CD4-positive, alpha-beta T cell treated with Interleukin-2 at 100 ng/mL for 4 hours (primary cell): ENCODE data around the gene RELT.
A peak's percentile ranks its signal among the peaks of the same experiment; 100 is the strongest.

Experiments used
- DNase-seq: peaks from one replicate; pipeline ENCODE4 v3.0.0-alpha.2; 2020; ENCODE audit warnings: low spot score

The RELT gene

DNA sequence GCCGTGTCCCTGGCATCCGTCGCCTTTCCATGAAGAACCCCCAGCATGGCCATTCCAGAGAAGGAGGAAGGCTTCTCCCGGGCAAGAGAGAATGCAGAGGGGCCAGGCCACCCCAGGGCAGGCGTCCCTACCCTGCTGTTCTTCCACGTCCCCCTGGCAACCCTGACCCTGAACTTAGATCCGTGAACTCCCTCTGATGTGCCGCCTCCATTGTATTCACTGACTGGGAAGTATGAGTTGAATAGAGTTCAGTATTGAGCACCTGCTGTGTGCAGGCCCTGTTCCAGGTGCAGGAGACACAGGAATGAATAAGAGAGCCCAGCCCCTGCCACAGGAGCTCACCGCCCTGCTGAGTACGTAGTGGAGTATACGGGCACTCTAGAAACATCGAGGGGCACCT is 29.1 kb upstream of the RELT start:
- DNase-seq: no peak

- no peak for DNase-seq
Observed at GRCh38 chr11:73348838-73349237, 27.4 kb upstream of the RELT start.

DNA sequence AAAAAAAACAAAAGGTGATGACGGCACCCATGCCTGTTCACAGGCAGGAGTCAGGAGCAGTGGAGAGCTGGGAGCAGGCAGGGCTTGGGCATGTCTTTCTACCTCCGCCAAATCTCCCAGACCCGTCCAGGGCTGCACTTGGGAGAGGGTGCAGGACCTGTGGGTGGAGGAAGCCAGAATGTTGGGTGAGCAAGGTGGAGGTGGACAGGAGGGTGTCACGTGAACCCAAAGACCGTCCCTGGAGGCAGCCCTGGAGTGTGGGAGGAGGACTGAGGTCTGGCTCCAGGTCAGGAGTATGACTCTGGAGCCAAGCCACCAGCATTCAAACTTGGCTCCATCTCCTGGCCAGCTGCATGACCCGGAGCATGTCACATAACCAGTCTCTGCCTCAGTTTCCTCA is 26.6 kb upstream of the RELT start:
- DNase-seq: no peak

GRCh38 chr11:73350908-73351636 is 25.1 kb upstream of the RELT start:
- DNase-seq: peak; percentile 70

GRCh38 chr11:73353422-73353821 is 22.8 kb upstream of the RELT start:
- no peak for DNase-seq

- no peak for DNase-seq
Observed at GRCh38 chr11:73355109-73355508, 21.1 kb upstream of the RELT start.

GRCh38 chr11:73356979-73357860 is 19.0 kb upstream of the RELT start:
- no peak for DNase-seq

DNA sequence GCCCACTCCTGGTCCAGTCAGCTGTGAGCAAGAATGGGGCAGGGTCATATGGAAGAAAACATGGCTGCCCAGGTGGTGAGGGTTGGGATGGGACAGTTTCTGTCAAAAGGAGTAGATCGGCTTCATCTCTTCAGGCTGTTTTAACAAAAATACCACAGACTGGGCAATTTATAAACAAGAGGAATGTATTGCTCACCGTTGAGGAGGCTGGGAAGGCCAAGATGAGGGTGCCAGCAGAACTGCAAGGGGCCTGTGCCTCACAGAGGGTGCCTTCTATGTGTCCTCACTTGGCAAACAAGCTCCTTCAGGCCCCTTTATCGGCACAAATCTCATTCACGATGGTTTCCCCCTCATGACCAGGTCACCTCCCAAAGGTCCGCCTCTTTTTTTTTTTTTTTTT is 18.1 kb upstream of the RELT start:
- no peak for DNase-seq

DNA sequence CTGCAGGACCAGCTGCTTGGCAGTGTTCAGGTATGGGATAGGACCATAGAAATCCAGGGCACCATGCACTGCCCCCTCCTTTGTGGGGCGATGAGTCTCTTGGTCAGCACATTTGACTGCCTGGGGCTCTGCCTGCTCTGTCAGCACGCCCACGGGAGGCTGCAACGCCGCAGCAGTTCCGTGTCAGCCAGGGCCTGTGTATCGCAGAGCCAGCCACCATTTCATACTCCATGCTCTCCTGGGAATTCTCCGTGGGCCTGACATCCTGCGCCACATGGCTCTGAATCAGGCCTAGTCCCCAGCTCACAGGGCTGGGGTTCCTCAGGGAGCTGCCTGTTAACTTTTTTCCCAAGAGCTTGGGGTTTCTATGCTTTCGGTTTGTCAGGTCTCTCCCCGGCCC is 16.9 kb upstream of the RELT start:
- DNase-seq: no peak

GRCh38 chr11:73359930-73360742 is 16.1 kb upstream of the RELT start:
- peak; percentile 16 for DNase-seq

- no peak for DNase-seq
Observed at GRCh38 chr11:73360743-73361369, 15.3 kb upstream of the RELT start.

- DNase-seq: no peak
Observed at GRCh38 chr11:73361953-73362776, 14.0 kb upstream of the RELT start.

GRCh38 chr11:73363147-73363546 is 13.1 kb upstream of the RELT start:
- no peak for DNase-seq

DNA sequence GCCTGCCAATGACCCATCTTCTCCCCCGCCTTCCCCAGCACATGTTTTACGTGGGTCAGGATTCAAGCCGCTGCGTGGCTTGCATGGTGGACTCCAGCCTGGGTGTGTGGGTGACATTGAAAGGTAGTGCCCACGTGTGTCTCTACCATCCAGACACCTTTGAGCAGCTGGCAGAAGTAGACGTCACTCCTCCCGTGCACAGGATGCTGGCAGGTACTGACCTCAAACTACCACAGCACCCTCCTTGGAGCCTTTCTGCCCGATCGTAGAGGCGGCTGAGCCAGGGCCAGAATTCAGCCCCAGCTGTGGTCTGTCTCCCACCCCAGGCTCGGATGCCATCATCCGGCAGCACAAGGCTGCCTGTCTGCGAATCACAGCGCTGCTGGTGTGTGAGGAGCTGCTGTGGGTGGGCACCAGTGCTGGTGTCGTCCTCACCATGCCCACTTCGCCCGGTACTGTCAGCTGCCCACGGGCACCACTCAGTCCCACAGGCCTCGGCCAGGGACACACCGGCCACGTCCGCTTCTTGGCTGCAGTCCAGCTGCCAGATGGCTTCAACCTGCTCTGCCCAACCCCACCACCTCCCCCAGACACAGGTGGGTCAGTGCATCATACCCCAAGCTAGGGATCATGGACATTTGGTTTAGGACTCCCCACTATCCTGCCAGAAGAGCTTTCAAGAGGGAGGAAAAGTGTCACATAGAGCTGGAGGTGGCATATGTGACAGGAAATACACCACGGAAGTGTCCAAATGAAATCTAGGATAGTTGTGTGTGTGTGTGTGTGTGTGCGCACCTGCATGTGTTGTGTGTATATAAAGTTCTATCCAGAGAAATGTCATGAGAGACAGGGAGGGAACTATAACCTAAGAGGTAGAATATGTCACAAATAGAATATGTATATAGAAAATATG is 10.6 kb upstream of the RELT start:
- no peak for DNase-seq

DNA sequence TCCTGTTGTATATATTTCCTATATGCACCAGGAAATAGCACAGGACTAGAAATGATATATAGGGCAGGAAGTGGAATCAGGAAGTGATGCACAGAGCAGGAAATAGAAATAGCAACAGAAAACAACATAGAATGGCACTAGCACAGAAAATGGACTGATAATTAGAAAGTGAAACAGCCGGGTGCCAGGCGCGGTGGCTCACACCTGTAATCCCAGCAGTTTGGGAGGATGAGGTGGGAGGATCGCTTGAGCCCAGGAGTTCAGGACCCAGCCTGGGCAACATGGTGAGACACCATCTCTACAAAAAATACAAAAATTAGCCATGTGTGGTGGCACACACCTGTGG is 10.0 kb upstream of the RELT start:
- DNase-seq: peak; percentile 49

DNA sequence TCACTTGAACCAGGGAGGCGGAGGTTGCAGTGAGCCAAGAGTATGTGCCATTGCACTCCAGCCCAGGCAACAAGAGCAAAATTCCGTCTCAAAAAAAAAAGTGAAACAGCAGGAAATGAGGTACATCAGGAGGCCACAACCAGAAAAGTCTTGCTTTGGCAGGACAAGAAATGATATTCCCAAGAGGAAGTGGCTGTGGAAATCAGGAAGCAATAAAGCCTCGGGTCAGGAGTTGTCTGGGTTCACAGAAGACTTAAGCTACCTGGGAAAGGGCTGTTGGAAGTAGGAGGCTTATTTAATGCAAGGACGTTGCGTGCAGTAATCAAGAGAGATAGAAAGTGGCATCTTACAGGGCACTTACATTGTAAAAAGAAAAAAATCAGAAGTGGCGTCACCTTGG is 9.2 kb upstream of the RELT start:
- DNase-seq: no peak

GRCh38 chr11:73367482-73368024 is 8.6 kb upstream of the RELT start:
- no peak for DNase-seq

GRCh38 chr11:73372375-73372993 is 3.7 kb upstream of the RELT start:
- DNase-seq: no peak

GRCh38 chr11:73374151-73374550 is 2.0 kb upstream of the RELT start:
- no peak for DNase-seq

DNA sequence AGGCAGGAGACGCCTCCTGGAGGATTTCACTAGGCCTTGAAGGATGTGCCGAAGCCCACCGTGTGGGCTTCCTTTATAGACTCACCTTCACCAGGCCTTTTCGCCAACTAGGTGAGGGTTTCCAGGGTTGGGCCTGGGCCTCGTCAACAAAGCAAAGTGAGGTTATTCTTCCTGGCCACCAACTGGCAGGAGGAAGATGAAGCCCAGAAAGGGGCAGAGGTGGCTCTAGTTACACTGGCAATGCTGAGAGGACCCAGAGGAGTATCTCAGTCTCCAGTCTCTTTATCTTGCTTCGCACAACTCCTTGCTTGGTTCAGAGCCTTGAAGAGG is 404 bp upstream of the RELT start:
- DNase-seq: no peak
